ENCODE results near the gene GAB2. TPM values are rescaled to one million over a fixed set of nuclear protein-coding genes. Genes with fewer than 3 reads are reported as not detected.
"Not testable (repeated sequence)": the region's sequence is repeated elsewhere in the genome, so short reads cannot be mapped to it uniquely, and the experiment has no call there.

Gene GAB2
- total RNA-seq, 4 donors from 2014 or later, result 18.0 to 42.4 (median 26.0) TPM

GRCh38 chr11:78299000-78299710 is 118.5 kb downstream of the GAB2 start:
- intact Hi-C loops (cut with DNase I), result loop anchor here (5.0 kb wide), 1 partner anchor 42 kb away; no protein-coding TSS in a partner anchor
- Histone ChIP-seq H3K4me3 (no peak overlapping the region), H3K4me1 (peaks cover 0 to 14% (median 6%) of the 10 kb centered on the region in 4 donors), H3K27me3 (no peaks in the 10 kb centered on the region), H3K36me3 (no peaks in the 10 kb centered on the region), H3K27ac (replicated peaks in 1 of 4) (no peak overlapping the region), H3K9me3 (no peaks in the 10 kb centered on the region)
- 85% methylated on average over 2 of the region's 2 CpGs for WGBS
- TF ChIP-seq POLR2AphosphoS5 (IDR thresholded peaks at IDR 0.05) (no peak), CTCF (IDR thresholded peaks at IDR 0.05) (no peak), EP300 (IDR thresholded peaks at IDR 0.05) (no peak), POLR2A (IDR thresholded peaks at IDR 0.05; ENCODE audit: low read depth) (no peak)
- no peak for DNase-seq (ENCODE audit: extremely low spot score)

- intact Hi-C loops (cut with DNase I), result loop anchor here (5.0 kb wide), 1 partner anchor 41 kb away; no protein-coding TSS in a partner anchor
- no peaks in the 10 kb centered on the region for H3K27me3 ChIP-seq
- no peaks in the 10 kb centered on the region for H3K36me3 ChIP-seq
- TF ChIP-seq EP300 (IDR thresholded peaks at IDR 0.05), result no peak
- TF ChIP-seq POLR2AphosphoS5 (IDR thresholded peaks at IDR 0.05), result no peak
- H3K4me1 ChIP-seq, result peaks cover 0 to 14% (median 6%) of the 10 kb centered on the region in 4 donors
- H3K4me3 ChIP-seq, result no peak overlapping the region
- no peak overlapping the region for H3K27ac ChIP-seq (replicated peaks in 1 of 4)
- 67% methylated on average over 1 of the region's 1 CpG for WGBS
- no peak for DNase-seq (ENCODE audit: extremely low spot score)
- H3K9me3 ChIP-seq, result no peaks in the 10 kb centered on the region
These were observed 119.3 kb downstream of the GAB2 start for GRCh38 chr11:78298291-78298771.

GRCh38 chr11:78295991-78296930 is 121.4 kb downstream of the GAB2 start:
- Histone ChIP-seq H3K4me1 (peaks cover 0 to 14% (median 6%) of the 10 kb centered on the region in 4 donors), H3K27me3 (no peaks in the 10 kb centered on the region), H3K27ac (replicated peaks in 1 of 4) (no peak overlapping the region), H3K4me3 (no peak overlapping the region), H3K9me3 (no peaks in the 10 kb centered on the region), H3K36me3 (no peaks in the 10 kb centered on the region)
- 80% methylated on average over 8 of the region's 8 CpGs for WGBS
- intact Hi-C loops (cut with DNase I), result loop anchor here (5.0 kb wide), 1 partner anchor 39 kb away; no protein-coding TSS in a partner anchor
- no peak for DNase-seq (ENCODE audit: extremely low spot score)
- TF ChIP-seq CTCF (IDR thresholded peaks at IDR 0.05), result no peak
- TF ChIP-seq POLR2A (IDR thresholded peaks at IDR 0.05; ENCODE audit: low read depth), result no peak
- no peak for TF ChIP-seq EP300 (IDR thresholded peaks at IDR 0.05)
- no peak for TF ChIP-seq POLR2AphosphoS5 (IDR thresholded peaks at IDR 0.05)

- H3K9me3 ChIP-seq, result no peaks in the 10 kb centered on the region
- TF ChIP-seq POLR2A (IDR thresholded peaks at IDR 0.05; ENCODE audit: low read depth), result no peak
- no peak for TF ChIP-seq EP300 (IDR thresholded peaks at IDR 0.05)
- peaks cover 0 to 19% (median 6%) of the 10 kb centered on the region in 4 donors for H3K4me1 ChIP-seq
- DNase-seq (ENCODE audit: extremely low spot score), result no peak
- WGBS, result 96% methylated on average over 3 of the region's 3 CpGs
- H3K27ac ChIP-seq (replicated peaks in 1 of 4), result no peak overlapping the region
- no peaks in the 10 kb centered on the region for H3K36me3 ChIP-seq
- intact Hi-C loops (cut with DNase I), result loop anchor here (5.0 kb wide), 1 partner anchor 38 kb away; no protein-coding TSS in a partner anchor
- H3K4me3 ChIP-seq, result no peak overlapping the region
- H3K27me3 ChIP-seq, result no peaks in the 10 kb centered on the region
These were observed 122.3 kb downstream of the GAB2 start for GRCh38 chr11:78295347-78295746.

GRCh38 chr11:78294100-78294499 is 123.5 kb downstream of the GAB2 start:
- H3K4me3 ChIP-seq; H3K27ac ChIP-seq (replicated peaks in 1 of 4); intact Hi-C loops (cut with DNase I); H3K9me3 ChIP-seq; H3K27me3 ChIP-seq; DNase-seq (ENCODE audit: extremely low spot score); H3K36me3 ChIP-seq: not testable (repeated sequence)
- H3K4me1 ChIP-seq, result peaks cover 0 to 20% (median 3%) of the 10 kb centered on the region in 4 donors
- 97% methylated on average over 5 of the region's 5 CpGs for WGBS

GRCh38 chr11:78293536-78293935 is 124.1 kb downstream of the GAB2 start:
- Histone ChIP-seq H3K4me3 (no peak overlapping the region), H3K4me1 (peaks cover 0 to 20% (median under 1%) of the 10 kb centered on the region in 4 donors), H3K36me3 (no peaks in the 10 kb centered on the region), H3K9me3 (peaks cover 0 to 4% (median 1%) of the 10 kb centered on the region in 4 donors), H3K27ac (replicated peaks in 1 of 4) (no peak overlapping the region), H3K27me3 (no peaks in the 10 kb centered on the region)
- WGBS, result 91% methylated on average over 6 of the region's 6 CpGs
- DNase-seq (ENCODE audit: extremely low spot score), result no peak
- intact Hi-C loops (cut with DNase I), result no loop called here
- TF ChIP-seq POLR2A (IDR thresholded peaks at IDR 0.05; ENCODE audit: low read depth) (no peak), EP300 (IDR thresholded peaks at IDR 0.05) (no peak), CTCF (IDR thresholded peaks at IDR 0.05) (no peak), POLR2AphosphoS5 (IDR thresholded peaks at IDR 0.05) (no peak)
